Left lung (tissue), 10 donors: ENCODE data around the gene NAA35. TPM values are rescaled to one million over a fixed set of nuclear protein-coding genes. Genes with fewer than 3 reads are reported as not detected.

ENCODE experiments used
- ATAC-seq: fragments of 200-7000 bp; cut with Tn5 transposase; one replicate; pipeline ENCODE4 v1.9.1; 2020; ENCODE audit warnings: moderate library complexity
- DNase-seq, 4 donors: peaks; one replicate each; pipeline ENCODE4 v3.0.0-alpha.2; 2013 to 2020
- H3K27ac ChIP-seq, 2 donors: fragments of 200-600 bp; sonication (generic) in 1 of 2; one replicate each; pipeline versions ENCODE4 v1.5.0 to v1.8.0; 2020 to 2021
- H3K27me3 ChIP-seq, 2 donors: fragments of 200-600 bp; sonication (generic) in 1 of 2; one replicate each; pipeline versions ENCODE4 v1.5.0 to v1.8.0; 2020 to 2021
- H3K36me3 ChIP-seq, 2 donors: fragments of 200-600 bp; sonication (generic) in 1 of 2; one replicate each; pipeline versions ENCODE4 v1.5.0 to v1.8.0; 2020 to 2021
- H3K4me1 ChIP-seq, 2 donors: fragments of 200-600 bp; one replicate each; pipeline ENCODE4 v1.8.0; 2021
- H3K4me3 ChIP-seq, 2 donors: fragments of 200-600 bp; sonication (generic) in 1 of 2; one replicate each; pipeline versions ENCODE4 v1.5.0 to v1.8.0; 2020 to 2021; ENCODE audit warnings: mild to moderate bottlenecking in 1 of 2
- H3K9me3 ChIP-seq, 2 donors: fragments of 200-600 bp; sonication (generic) in 1 of 2; one replicate each; pipeline versions ENCODE4 v1.5.0 to v1.8.0; 2020 to 2021
- intact Hi-C, 2 donors: fragments of 100-400 bp; cut with DNase I; formaldehyde crosslinking; loops; one replicate each; pipeline versions ENCODE4 v1.11.2 to v1.14.2; 2022
- polyA plus RNA-seq, 6 donors: library from polyadenylated mRNA; unstranded; fragments of 120-200 nt; gene quantifications; one replicate each; pipeline ENCODE4 v1.2.1, GENCODE V29; 2013; ENCODE audit not compliant: insufficient read length in 6 of 6
- total RNA-seq, 2 donors: library from RNA; stranded (reverse); fragmentation: NEBNext Ultra II Directional; extraction: Animal tissue kit (Norgen Biotek cat#: 25700); gene quantifications; one replicate each; pipeline ENCODE4 v1.2.1, GENCODE V29; 2021
- TF ChIP-seq, protein P1 (sequence below), 2 donors: fragments of 200-600 bp; sonication (generic) in 1 of 2; IDR thresholded peaks; one replicate each; pipeline versions ENCODE4 v1.5.0 to v1.8.0; 2021; ENCODE audit warnings: antibody characterized with exemption in 2 of 2
- donor health status: DM: no; HTN: yes; CAD: no.
- donor health status: DM: no; HTN: no; CAD: no.

Gene NAA35
- total and polyA plus RNA-seq, 8 donors = 17.9 to 34.7 (median 29.9) TPM

- ATAC-seq = no peak
- Histone ChIP-seq H3K36me3 (no peaks in the 10 kb centered on the region), H3K4me1 (peaks cover 0 to under 1% of the 10 kb centered on the region in 2 donors), H3K27ac (no peak overlapping the region), H3K9me3 (no peaks in the 10 kb centered on the region), H3K4me3 (no peak overlapping the region), H3K27me3 (no peaks in the 10 kb centered on the region)
- DNase-seq = no peak
- intact Hi-C loops = no loop called here
- TF ChIP-seq, protein P1, sequence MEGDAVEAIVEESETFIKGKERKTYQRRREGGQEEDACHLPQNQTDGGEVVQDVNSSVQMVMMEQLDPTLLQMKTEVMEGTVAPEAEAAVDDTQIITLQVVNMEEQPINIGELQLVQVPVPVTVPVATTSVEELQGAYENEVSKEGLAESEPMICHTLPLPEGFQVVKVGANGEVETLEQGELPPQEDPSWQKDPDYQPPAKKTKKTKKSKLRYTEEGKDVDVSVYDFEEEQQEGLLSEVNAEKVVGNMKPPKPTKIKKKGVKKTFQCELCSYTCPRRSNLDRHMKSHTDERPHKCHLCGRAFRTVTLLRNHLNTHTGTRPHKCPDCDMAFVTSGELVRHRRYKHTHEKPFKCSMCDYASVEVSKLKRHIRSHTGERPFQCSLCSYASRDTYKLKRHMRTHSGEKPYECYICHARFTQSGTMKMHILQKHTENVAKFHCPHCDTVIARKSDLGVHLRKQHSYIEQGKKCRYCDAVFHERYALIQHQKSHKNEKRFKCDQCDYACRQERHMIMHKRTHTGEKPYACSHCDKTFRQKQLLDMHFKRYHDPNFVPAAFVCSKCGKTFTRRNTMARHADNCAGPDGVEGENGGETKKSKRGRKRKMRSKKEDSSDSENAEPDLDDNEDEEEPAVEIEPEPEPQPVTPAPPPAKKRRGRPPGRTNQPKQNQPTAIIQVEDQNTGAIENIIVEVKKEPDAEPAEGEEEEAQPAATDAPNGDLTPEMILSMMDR (IDR thresholded peaks at IDR 0.05) = no peak
Observed at GRCh38 chr9:86057491-86057890, 116.5 kb downstream of the NAA35 start.

DNA sequence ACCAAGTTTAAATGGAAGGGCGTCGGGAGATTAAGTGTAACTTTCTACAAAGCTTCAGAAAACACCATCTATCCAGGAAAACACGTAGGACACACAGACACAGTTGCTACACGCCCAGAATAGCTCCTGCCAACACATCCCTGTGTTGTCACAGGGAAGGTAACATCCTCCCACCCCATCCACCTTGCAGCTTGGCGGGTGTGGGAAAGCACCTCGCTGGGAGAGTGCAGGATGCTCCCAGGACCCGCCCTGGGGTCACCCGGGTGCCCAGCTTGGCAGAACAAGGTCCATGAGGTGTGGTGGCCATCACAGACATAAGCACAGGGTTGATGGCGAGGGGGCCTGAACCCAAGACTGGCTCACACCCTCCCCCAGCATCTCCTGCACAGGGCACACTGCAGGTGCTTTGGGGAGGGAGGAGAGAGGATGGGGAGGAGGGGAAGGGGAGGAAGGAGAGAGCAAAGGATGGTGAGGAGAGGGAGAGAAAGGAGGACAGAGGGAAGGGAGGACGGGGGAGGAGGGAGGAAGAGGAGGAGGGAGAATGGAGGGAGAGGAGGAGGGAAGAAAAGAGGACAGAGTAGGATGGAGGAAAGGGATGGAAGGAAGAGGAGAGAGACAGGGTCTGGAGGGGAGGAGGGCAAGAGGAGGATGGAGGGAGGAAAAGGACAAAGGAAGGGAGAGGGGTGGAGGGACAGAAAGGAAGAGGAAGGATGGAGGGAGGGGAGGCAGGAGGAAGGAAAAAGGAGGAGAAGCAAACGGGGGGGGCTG is 121.2 kb downstream of the NAA35 start:
- H3K36me3 ChIP-seq = no peaks in the 10 kb centered on the region
- no peak for DNase-seq

DNA sequence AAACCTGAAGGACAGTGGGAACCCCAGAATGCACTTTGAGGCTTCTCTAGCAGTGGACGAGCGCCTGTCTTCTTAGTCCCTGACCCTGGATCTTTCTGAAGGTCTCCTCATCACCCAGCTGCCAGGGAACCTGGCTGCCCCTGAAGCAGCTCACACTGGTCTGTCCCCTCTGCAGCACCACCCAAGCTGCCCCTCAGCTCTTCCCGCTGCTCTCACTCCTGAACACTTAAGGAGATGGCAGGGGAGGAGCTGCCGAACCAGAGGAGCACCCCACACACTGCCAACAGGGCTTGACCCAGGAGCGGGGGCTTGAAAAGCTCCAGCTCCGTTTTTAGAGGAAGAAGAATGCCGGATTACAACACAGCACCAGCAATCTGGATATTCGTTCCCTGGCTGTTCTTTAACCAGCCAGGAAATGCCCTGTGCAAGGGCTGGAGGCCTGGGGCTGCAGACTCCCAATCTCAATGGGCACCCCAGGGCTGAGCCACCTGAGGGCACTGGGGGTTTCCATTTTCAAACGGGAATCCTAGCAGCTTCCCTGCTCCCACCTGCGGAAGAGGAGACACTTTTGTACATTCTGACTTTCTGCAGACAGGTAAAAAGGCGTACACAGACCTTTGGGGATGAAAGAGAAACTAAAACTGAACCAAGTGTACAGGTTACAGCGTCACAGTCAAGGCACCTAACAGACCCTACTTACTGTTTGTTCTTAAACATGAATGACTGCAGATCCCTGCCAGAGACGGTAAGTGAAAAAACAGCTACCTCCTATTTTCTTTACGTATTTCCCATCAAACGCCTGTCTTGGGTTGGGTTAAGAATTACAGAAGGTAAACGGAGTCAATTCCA is 122.1 kb downstream of the NAA35 start:
- Histone ChIP-seq H3K36me3 (no peaks in the 10 kb centered on the region), H3K9me3 (no peaks in the 10 kb centered on the region), H3K27ac (no peak overlapping the region), H3K4me1 (peaks cover 0 to 9% of the 10 kb centered on the region in 2 donors), H3K27me3 (no peaks in the 10 kb centered on the region), H3K4me3 (peak overlapping the region in 1 of 2 donors; percentile 11)
- ATAC-seq (peak; percentile 80), DNase-seq (peak in 1 of 4 donors; percentile 17)
- intact Hi-C loops = no loop called here
- TF ChIP-seq, protein P1 (IDR thresholded peaks at IDR 0.05) = no peak

More for the DNA sequence above, 121.2 kb downstream of the NAA35 start:
- H3K4me1 ChIP-seq = peaks cover 0 to 9% of the 10 kb centered on the region in 2 donors
- intact Hi-C loops = no loop called here
- H3K4me3 ChIP-seq = no peak overlapping the region
- TF ChIP-seq, protein P1 (IDR thresholded peaks at IDR 0.05) = no peak
- no peaks in the 10 kb centered on the region for H3K9me3 ChIP-seq
- H3K27me3 ChIP-seq = no peaks in the 10 kb centered on the region
- no peak overlapping the region for H3K27ac ChIP-seq
- ATAC-seq = no peak

DNA sequence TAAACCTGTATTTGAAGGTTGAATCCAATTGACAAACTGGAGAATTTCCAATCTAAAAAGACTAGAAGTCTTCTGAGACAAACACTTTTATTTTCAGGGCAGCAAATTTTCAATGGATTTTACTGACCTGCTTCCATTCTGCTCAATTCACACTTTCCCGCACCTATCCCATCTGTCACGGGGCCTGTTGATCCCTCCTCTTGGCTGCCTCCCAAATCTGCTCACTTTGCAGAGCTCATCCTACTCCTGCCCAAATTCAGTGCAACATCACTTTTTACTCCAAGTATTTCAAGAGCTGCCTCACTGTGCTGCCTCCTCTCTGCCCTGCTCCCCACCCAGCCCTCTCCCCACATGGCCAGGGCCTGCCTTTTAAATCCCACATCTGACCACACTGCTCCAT is 123.3 kb downstream of the NAA35 start:
- ATAC-seq = no peak
- TF ChIP-seq, protein P1 (IDR thresholded peaks at IDR 0.05) = no peak

More for the DNA sequence above, 123.3 kb downstream of the NAA35 start:
- H3K4me1 ChIP-seq = peaks cover 0 to 10% of the 10 kb centered on the region in 2 donors
- H3K36me3 ChIP-seq = no peaks in the 10 kb centered on the region
- intact Hi-C loops = no loop called here
- no peak overlapping the region for H3K4me3 ChIP-seq
- no peaks in the 10 kb centered on the region for H3K27me3 ChIP-seq
- no peaks in the 10 kb centered on the region for H3K9me3 ChIP-seq
- no peak overlapping the region for H3K27ac ChIP-seq
- no peak for DNase-seq
